Pancreas (tissue), 10 donors: ENCODE measurements around the gene TNNC2. TPM values are rescaled to one million over a fixed set of nuclear protein-coding genes. Genes with fewer than 3 reads are reported as not detected.

Experiments
- ATAC-seq, 4 donors: fragments of 200-7000 bp; cut with Tn5 transposase; one replicate each; pipeline versions ENCODE4 v1.8.0 to v1.9.1; 2020; ENCODE audit warnings: mild to moderate bottlenecking in 4 of 4, moderate library complexity in 4 of 4
- DNase-seq, 6 donors: peaks; one replicate each; pipeline ENCODE4 v3.0.0-alpha.2; 2020
- FAIRE-seq: peaks from 2 replicates; lab custom pipeline; 2012; peaks lifted over from hg19 to GRCh38; lab: Jason Lieb, UNC
- H3K27ac ChIP-seq, 4 donors: fragments of 200-600 bp; sonication (generic); 1 replicate in 3 of 4; 2 replicates in 1 of 4; pipeline versions ENCODE4 v1.5.0 to v1.8.0; 2020
- H3K27me3 ChIP-seq, 4 donors: fragments of 200-600 bp; one replicate each; pipeline ENCODE4 v1.8.0; 2021
- H3K36me3 ChIP-seq, 3 donors: fragments of 200-600 bp; sonication (generic) in 1 of 3; one replicate each; pipeline versions ENCODE4 v1.5.0 to v1.8.0; 2020 to 2021
- H3K4me1 ChIP-seq, 3 donors: fragments of 200-600 bp; one replicate each; pipeline ENCODE4 v1.8.0; 2021
- H3K4me3 ChIP-seq, 4 donors: fragments of 200-600 bp; sonication (generic) in 2 of 4; one replicate each; pipeline versions ENCODE4 v1.5.0 to v1.8.0; 2020 to 2021
- H3K9me3 ChIP-seq, 4 donors: fragments of 200-600 bp; one replicate each; pipeline ENCODE4 v1.8.0; 2021
- WGBS, 2 donors: extraction: QIAGEN DNeasy Blood & Tissue Kit; methylation state at CpG; one replicate each; pipeline ENCODE4 v1.1.7; 2013; 5-methylcytosine and 5-hydroxymethylcytosine counted together
- intact Hi-C, 3 donors: fragments of 100-400 bp; cut with DNase I; formaldehyde crosslinking; loops; one replicate each; pipeline versions ENCODE4 v1.11.1 to v1.14.2; 2022
- polyA plus RNA-seq, 2 donors: library from polyadenylated mRNA; stranded (reverse); fragments of 200-250 nt; gene quantifications; one replicate each; pipeline ENCODE4 v1.2.3, GENCODE V29; 2013
- total RNA-seq, 6 donors: library from RNA; stranded (reverse); fragmentation: NEBNext Ultra II Directional in 4 of 6; extraction: Animal tissue kit (Norgen Biotek cat#: 25700) in 4 of 6; gene quantifications; one replicate each; pipeline versions ENCODE4 v1.2.1 to v1.2.4, GENCODE V29; 2021 to 2023
- TF ChIP-seq, protein P1 (sequence below), 4 donors: fragments of 200-600 bp; sonication (generic) in 3 of 4; IDR thresholded peaks; one replicate each; pipeline versions ENCODE4 v1.5.0 to v1.8.0; 2021; ENCODE audit warnings: antibody characterized with exemption in 4 of 4
- donor health status: healthy with polysubstance abuse.
- donor health status: DM: no; HTN: no; CAD: no; lungs with moderate emphysema.
- donor health status: DM: no; HTN: no; CAD: no.
- donor health status: control.
- donor health status: control.
- donor health status: Bipolar disorder and iron deficiency.
- donor health status: DM: yes; HTN: yes; CAD: no.
- donor health status: DM: no; HTN: no; CAD: no.
- donor health status: DM: no; HTN: no; CAD: no.
- donor health status: DM: yes; HTN: yes; CAD: no.

The TNNC2 gene
- total and polyA plus RNA-seq, 8 donors, result 1.2 to 4.0 TPM; not detected in 6

- intact Hi-C loops, result no loop called here
- no peaks in the 10 kb centered on the region for H3K9me3 ChIP-seq
- ATAC-seq, result no peak
- H3K27me3 ChIP-seq, result no peaks in the 10 kb centered on the region
- no peak for FAIRE-seq
- H3K36me3 ChIP-seq, result peaks cover 0 to 10% (median 3%) of the 10 kb centered on the region in 3 donors
- no peak overlapping the region for H3K4me3 ChIP-seq
- no peak for DNase-seq
- TF ChIP-seq, protein P1, sequence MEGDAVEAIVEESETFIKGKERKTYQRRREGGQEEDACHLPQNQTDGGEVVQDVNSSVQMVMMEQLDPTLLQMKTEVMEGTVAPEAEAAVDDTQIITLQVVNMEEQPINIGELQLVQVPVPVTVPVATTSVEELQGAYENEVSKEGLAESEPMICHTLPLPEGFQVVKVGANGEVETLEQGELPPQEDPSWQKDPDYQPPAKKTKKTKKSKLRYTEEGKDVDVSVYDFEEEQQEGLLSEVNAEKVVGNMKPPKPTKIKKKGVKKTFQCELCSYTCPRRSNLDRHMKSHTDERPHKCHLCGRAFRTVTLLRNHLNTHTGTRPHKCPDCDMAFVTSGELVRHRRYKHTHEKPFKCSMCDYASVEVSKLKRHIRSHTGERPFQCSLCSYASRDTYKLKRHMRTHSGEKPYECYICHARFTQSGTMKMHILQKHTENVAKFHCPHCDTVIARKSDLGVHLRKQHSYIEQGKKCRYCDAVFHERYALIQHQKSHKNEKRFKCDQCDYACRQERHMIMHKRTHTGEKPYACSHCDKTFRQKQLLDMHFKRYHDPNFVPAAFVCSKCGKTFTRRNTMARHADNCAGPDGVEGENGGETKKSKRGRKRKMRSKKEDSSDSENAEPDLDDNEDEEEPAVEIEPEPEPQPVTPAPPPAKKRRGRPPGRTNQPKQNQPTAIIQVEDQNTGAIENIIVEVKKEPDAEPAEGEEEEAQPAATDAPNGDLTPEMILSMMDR (IDR thresholded peaks at IDR 0.05), result no peak
- H3K4me1 ChIP-seq, result peaks cover 7 to 10% (median 8%) of the 10 kb centered on the region in 3 donors
- H3K27ac ChIP-seq, result no peak overlapping the region
- WGBS, 2 donors, result 29 to 51% methylated on average over 1 of the region's 1 CpG
Measured at GRCh38 chr20:45850926-45851325, 23.8 kb upstream of the TNNC2 start.

GRCh38 chr20:45850238-45850637 is 23.1 kb upstream of the TNNC2 start:
- H3K9me3 ChIP-seq, result no peaks in the 10 kb centered on the region
- intact Hi-C loops, result no loop called here
- 96 to 97% methylated on average over 2 of the region's 2 CpGs for WGBS, 2 donors

GRCh38 chr20:45848969-45849582 is 22.0 kb upstream of the TNNC2 start:
- Histone ChIP-seq H3K9me3 (no peaks in the 10 kb centered on the region), H3K27ac (no peak overlapping the region), H3K4me3 (no peak overlapping the region), H3K27me3 (no peaks in the 10 kb centered on the region), H3K4me1 (no peaks in the 10 kb centered on the region), H3K36me3 (peaks cover 0 to 22% (median 3%) of the 10 kb centered on the region in 3 donors)
- TF ChIP-seq, protein P1 (IDR thresholded peaks at IDR 0.05), result no peak
- DNase-seq (no peak), ATAC-seq (no peak), FAIRE-seq (no peak)
- WGBS, 2 donors, result 92% methylated on average over 8 of the region's 8 CpGs
- intact Hi-C loops, result no loop called here

More at GRCh38 chr20:45850238-45850637, 23.1 kb upstream of the TNNC2 start:
- TF ChIP-seq, protein P1 (IDR thresholded peaks at IDR 0.05), result no peak
- Histone ChIP-seq H3K27ac (no peak overlapping the region), H3K27me3 (no peaks in the 10 kb centered on the region), H3K36me3 (peaks cover 0 to 15% (median 3%) of the 10 kb centered on the region in 3 donors), H3K4me1 (peaks cover 0 to 3% (median under 1%) of the 10 kb centered on the region in 3 donors), H3K4me3 (no peak overlapping the region)
- FAIRE-seq (no peak), ATAC-seq (no peak), DNase-seq (no peak)

- Histone ChIP-seq H3K4me1 (no peaks in the 10 kb centered on the region), H3K4me3 (no peak overlapping the region), H3K27me3 (no peaks in the 10 kb centered on the region), H3K36me3 (peaks cover 0 to 29% (median 10%) of the 10 kb centered on the region in 3 donors), H3K9me3 (no peaks in the 10 kb centered on the region), H3K27ac (no peak overlapping the region)
- FAIRE-seq (no peak), DNase-seq (no peak), ATAC-seq (no peak)
- TF ChIP-seq, protein P1 (IDR thresholded peaks at IDR 0.05), result no peak
- intact Hi-C loops, result no loop called here
- 92 to 96% methylated on average over 8 of the region's 8 CpGs for WGBS, 2 donors
Measured at GRCh38 chr20:45848421-45848820, 21.3 kb upstream of the TNNC2 start.

GRCh38 chr20:45845452-45845851 is 18.3 kb upstream of the TNNC2 start:
- ATAC-seq (no peak), FAIRE-seq (no peak), DNase-seq (no peak)
- TF ChIP-seq, protein P1 (IDR thresholded peaks at IDR 0.05), result no peak
- H3K36me3 ChIP-seq, result peaks cover 0 to 50% (median 11%) of the 10 kb centered on the region in 3 donors
- no peak overlapping the region for H3K4me3 ChIP-seq
- no peaks in the 10 kb centered on the region for H3K27me3 ChIP-seq
- H3K9me3 ChIP-seq, result no peaks in the 10 kb centered on the region
- intact Hi-C loops, result no loop called here
- H3K4me1 ChIP-seq, result no peaks in the 10 kb centered on the region
- H3K27ac ChIP-seq, result no peak overlapping the region
